ENCODE measurements around the gene KIAA0825. TPM values are rescaled to one million over a fixed set of nuclear protein-coding genes. Genes with fewer than 3 reads are reported as not detected.
A peak's percentile ranks its signal among the peaks of the same experiment; 100 is the strongest.

Gene KIAA0825, protein sequence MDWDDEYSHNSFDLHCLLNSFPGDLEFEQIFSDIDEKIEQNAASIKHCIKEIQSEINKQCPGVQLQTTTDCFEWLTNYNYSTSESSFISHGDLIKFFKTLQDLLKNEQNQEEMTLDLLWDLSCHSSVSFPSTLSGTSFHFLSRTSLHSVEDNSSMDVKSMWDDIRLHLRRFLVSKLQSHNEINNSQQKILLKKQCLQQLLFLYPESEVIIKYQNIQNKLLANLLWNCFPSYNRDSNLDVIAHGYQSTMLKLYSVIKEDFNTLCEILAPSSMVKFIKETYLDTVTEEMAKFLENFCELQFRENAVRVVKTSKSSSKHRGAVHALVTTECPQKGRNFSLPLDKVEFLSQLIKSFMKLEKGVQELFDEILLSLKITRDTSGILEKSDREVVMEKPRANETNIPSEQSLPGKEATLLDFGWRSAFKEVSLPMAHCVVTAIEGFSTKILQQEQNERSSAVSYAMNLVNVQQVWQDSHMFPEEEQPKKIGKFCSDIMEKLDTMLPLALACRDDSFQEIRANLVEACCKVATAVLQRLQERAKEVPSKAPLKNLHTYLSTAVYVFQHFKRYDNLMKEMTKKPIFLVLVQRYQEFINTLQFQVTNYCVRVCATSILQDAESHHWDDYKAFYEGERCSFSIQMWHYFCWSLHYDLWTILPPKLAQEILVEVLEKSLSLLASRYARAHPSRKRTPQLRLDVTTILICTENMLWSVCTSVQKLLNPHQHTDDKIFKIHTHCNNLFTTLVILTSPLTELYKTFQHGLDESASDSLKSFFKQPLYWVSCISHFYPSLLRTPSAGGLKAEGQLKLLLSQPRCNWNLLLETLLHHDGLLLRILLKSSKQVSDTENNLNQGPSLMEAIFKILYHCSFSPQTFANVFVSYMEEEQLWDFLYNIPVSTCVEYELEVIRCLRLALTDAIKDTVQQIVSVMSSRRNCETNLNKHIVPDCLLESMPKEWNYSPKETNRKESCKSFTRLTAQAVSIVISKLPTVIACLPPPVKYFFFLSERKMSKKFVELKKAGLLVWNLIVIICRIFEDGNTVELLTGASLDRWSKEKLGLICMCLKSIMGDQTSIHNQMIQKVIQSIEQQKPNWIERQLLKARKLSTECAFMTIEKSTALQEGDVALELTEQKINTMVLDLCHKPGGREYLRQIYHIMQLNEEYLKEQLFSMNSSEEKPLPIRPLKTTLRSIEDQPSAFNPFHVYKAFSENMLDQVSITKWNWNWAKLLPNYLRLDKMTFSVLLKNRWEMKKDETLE (N-terminal part only)
- polyA plus RNA-seq (2012; ENCODE audit: insufficient read depth, insufficient read length): not detected

- peak within 1 kb of the TSS; percentile 88 for H3K4me3 ChIP-seq (ENCODE audit: low read length)
Measured at GRCh38 chr5:94618493-94619328, at the start of gene KIAA0825, which contains the start of gene SLF1. Gene KIAA0825, minus strand, starts transcription at chr5:94618604. Its CDS starts 81,478 bp downstream, at chr5:94537126. Gene SLF1, plus strand, starts transcription at chr5:94618669. Its CDS starts 10,142 bp downstream, at chr5:94628811.

DNA sequence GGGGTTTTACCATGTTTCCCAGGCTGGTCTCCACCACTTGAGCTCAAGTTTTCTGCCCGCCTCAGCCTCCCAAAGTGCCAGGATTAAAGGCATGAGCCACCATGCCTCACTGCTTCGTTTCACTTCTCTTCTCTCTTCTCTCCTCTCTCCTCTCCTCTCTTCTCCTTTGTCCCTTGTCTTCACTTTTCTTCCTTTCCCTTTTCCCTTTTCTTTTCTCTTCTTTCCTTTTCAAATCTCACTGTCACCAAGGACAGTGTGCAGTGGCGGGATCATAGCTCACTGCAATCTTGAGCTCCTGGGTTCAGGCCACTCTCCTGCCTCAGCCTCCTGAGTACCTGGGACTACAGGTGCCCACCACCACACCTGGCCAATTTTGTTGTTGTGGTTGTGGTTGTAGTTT is 49.5 kb upstream of the KIAA0825 start:
- no peak for DNase-seq (ENCODE audit: low read depth, low spot score)
- H3K4me3 ChIP-seq (ENCODE audit: low read length): no peak overlapping the region

More at GRCh38 chr5:94618493-94619328, at the start of gene KIAA0825, which contains the start of gene SLF1:
- DNase-seq (ENCODE audit: low read depth, low spot score): peak; percentile 73

GRCh38 chr5:94661086-94661485 is 42.7 kb upstream of the KIAA0825 start:
- DNase-seq (ENCODE audit: low read depth, low spot score): no peak
- H3K4me3 ChIP-seq (ENCODE audit: low read length): no peak overlapping the region

GRCh38 chr5:94660506-94660905 is 42.1 kb upstream of the KIAA0825 start:
- no peak overlapping the region for H3K4me3 ChIP-seq (ENCODE audit: low read length)
- no peak for DNase-seq (ENCODE audit: low read depth, low spot score)

DNA sequence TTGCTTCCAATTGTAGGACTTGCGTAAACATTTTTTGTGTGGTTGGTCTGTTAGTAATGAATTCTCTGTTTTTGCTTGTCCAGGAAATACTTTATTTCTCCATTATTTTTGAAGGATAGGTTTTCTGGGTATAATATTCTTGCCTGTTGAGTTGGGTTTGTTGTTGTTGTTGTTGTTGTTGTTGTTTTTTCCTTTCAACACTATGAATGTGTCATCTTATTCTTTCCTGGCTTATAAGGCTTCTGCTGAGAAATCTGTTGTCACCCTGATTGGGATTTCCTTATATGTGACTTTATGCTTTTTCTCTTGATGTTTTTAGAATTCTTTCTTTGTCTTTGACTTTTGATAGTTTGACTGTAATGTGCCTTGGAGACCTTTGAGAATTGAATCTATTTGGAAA is 39.9 kb upstream of the KIAA0825 start:
- H3K4me3 ChIP-seq (ENCODE audit: low read length): no peak overlapping the region
- DNase-seq (ENCODE audit: low read depth, low spot score): no peak

DNA sequence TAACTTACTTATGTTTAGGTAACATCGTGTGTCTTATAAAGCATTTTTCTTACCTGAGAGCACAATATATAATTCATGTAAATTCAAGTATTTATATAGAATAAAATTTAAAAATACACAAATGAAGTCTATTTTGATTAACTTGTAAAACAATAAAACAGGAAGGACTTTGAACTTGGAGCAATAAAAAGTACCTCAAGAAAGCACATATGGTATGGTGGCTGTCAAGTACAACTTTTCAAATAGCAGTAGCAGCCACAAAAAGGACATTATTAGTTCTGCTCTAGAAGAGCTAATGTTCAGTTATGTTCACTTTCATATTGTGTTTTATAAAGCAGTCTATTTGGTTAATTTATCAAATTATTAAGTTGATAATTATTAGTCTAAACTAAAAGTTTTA is 31.5 kb upstream of the KIAA0825 start:
- no peak overlapping the region for H3K4me3 ChIP-seq (ENCODE audit: low read length)

DNA sequence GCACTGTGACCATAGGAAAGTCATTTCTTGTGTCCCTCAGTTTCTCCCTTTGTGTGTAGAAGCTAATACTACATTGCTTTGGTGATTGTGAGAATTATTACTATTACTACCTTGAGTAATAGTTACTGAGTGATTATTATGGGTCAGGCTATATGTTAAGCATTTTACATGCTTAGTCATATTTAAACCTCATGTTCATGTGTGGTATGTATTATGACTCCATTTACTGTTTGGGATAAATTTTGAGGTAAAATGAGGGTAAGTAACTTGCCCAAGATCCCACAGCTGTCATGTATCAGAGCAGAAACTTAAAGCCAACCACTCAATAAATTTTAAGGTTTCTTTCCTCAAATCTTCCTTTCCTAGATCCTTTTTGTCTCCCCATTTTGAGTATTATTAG is 28.4 kb upstream of the KIAA0825 start:
- no peak overlapping the region for H3K4me3 ChIP-seq (ENCODE audit: low read length)
- DNase-seq (ENCODE audit: low read depth, low spot score): no peak

More for the DNA sequence above, 31.5 kb upstream of the KIAA0825 start:
- DNase-seq (ENCODE audit: low read depth, low spot score): no peak

DNA sequence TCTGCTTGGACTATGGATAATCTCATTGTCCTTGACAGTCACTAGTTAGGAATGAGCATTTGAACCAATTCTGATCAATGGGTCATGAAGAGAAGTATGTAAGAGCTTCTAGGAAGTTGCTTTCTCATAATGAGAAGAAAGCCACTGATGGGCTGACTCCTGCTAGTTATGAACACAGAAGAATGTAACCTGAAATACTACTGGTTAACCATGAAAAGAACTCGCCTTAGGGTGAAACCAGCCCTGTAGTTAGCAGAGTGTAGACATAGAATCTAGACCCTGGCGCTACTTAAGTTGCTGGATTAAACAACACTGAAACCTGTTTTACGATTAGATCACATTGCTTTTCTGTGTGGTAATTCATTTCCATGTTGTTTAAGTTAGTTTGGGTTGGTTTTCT is 26.6 kb upstream of the KIAA0825 start:
- no peak for DNase-seq (ENCODE audit: low read depth, low spot score)
- no peak overlapping the region for H3K4me3 ChIP-seq (ENCODE audit: low read length)

- DNase-seq (ENCODE audit: low read depth, low spot score): no peak
- no peak overlapping the region for H3K4me3 ChIP-seq (ENCODE audit: low read length)
Measured at GRCh38 chr5:94640176-94640575, 21.8 kb upstream of the KIAA0825 start.

DNA sequence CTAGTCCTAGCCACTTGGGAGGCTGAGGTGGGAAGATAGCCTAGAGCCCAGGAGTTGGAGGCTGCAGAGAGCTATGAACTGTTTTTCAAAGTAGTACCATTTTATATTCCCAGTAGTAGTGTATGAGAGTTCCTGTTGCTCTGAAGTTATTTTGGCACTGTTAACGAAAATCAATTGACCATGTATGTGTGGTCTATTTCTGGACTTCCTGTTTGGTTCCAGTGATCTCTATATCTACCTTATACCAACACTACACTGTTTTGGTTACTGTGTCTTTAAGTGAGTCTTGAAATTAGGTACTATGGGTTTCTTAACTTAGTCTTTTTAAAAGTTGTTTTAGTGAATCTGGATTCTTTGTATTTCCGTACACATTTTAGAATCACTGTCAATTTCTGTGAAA is 13.6 kb upstream of the KIAA0825 start:
- DNase-seq (ENCODE audit: low read depth, low spot score): no peak
- H3K4me3 ChIP-seq (ENCODE audit: low read length): no peak overlapping the region

DNA sequence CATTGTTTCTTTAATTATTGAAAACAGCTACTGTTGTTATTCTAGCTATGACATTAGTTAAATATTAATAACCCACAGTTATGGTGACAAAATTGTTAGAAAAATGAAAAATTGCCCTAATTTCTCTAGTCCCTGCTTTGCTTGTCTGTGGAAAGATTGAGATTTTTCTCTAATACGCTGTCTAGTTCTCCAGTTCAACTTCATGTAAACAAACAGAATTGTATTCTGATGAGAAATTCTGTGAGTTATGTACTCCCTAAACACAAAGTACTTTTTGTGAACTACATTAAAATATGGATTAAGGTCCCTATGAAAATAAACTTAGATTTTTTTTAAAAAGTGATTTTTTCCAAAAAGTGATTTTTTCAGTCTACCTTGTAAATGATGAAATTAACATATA is 8.8 kb upstream of the KIAA0825 start:
- no peak overlapping the region for H3K4me3 ChIP-seq (ENCODE audit: low read length)
- no peak for DNase-seq (ENCODE audit: low read depth, low spot score)

GRCh38 chr5:94623877-94624276 is 5.5 kb upstream of the KIAA0825 start:
- no peak overlapping the region for H3K4me3 ChIP-seq (ENCODE audit: low read length)
- DNase-seq (ENCODE audit: low read depth, low spot score): no peak

- DNase-seq (ENCODE audit: low read depth, low spot score): no peak
- H3K4me3 ChIP-seq (ENCODE audit: low read length): no peak overlapping the region
Measured at GRCh38 chr5:94623011-94623410, 4.6 kb upstream of the KIAA0825 start.

- DNase-seq (ENCODE audit: low read depth, low spot score): no peak
- no peak overlapping the region for H3K4me3 ChIP-seq (ENCODE audit: low read length)
Measured at GRCh38 chr5:94621763-94622162, 3.4 kb upstream of the KIAA0825 start.

DNA sequence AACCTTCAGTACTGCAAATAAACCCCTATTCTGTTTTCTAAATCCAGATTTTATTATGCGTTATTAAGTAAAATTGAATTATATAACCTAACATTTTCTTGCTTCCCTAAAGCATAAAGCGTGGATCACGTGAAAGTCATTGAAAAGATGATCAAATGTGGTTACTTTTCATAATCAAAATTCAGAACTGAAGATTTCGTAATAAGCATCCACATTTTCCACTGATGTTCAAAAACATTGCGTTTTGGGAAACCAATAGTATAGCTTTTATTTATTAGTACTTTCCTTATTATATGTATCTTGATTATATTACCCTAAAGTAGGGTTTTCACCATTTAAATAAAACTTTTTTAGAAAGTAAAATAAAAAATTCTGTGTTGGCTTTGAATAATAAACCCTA is 1.9 kb upstream of the KIAA0825 start:
- DNase-seq (ENCODE audit: low read depth, low spot score): no peak
- H3K4me3 ChIP-seq (ENCODE audit: low read length): no peak overlapping the region

DNA sequence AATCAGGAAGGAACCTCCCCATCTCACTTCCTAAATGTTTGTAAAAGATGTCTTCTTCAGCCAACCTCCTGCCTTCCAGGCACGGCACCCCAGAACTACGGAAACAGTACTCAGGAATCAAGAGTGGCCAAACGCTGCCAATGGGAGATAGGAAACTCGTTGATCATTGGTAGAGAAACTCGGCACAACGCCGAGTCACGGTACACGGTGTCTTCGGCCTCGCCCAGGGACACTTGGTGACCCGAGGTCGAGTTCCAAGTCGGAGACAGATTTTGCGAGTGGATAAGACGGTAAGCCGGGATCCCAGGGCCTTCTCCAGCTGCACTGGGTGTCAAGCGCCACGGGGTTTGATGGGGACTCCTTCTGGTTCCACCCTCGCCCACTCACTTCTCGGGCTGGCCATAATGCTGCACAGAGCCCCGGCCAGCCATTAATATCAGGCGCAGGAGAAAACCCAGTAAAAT is 343 bp downstream of the KIAA0825 start:
- peak; percentile 23 for DNase-seq (ENCODE audit: low read depth, low spot score)
- peak overlapping the region; percentile 88 for H3K4me3 ChIP-seq (ENCODE audit: low read length)

GRCh38 chr5:94615862-94616261 is 2.5 kb downstream of the KIAA0825 start:
- no peak for DNase-seq (ENCODE audit: low read depth, low spot score)
- H3K4me3 ChIP-seq (ENCODE audit: low read length): no peak overlapping the region

- H3K4me3 ChIP-seq (ENCODE audit: low read length): no peak overlapping the region
- DNase-seq (ENCODE audit: low read depth, low spot score): no peak
Measured at GRCh38 chr5:94614156-94614805, 4.1 kb downstream of the KIAA0825 start.

Measured in Jurkat, Clone E6-1 (cell line).